Stimulated activated CD8-positive, alpha-beta memory T cell treated with anti-CD3 and anti-CD28 coated beads, Interleukin-4, amount 100 ng/mL, for 24 hours (primary cell): ENCODE results near the gene SRGAP3.

Experiments
- DNase-seq: peaks from one replicate; pipeline ENCODE4 v3.0.0-alpha.2; 2020; ENCODE audit warnings: low read depth

SRGAP3 gene

GRCh38 chr3:8964436-8965370 is 284.7 kb downstream of the SRGAP3 start:
- no peak for DNase-seq

- peak; percentile 89 for DNase-seq
These were observed 286.2 kb downstream of the SRGAP3 start, which contains the start of gene RAD18 for GRCh38 chr3:8963137-8963853. Gene RAD18, minus strand, starts transcription at chr3:8963472. Its CDS starts 87 bp downstream, at chr3:8963385.

- DNase-seq: no peak
These were observed 287.1 kb downstream of the SRGAP3 start for GRCh38 chr3:8962226-8962861.

- no peak for DNase-seq
These were observed 289.8 kb downstream of the SRGAP3 start for GRCh38 chr3:8959668-8960067.

- no peak for DNase-seq
These were observed 294.3 kb downstream of the SRGAP3 start for GRCh38 chr3:8954938-8955763.

GRCh38 chr3:8953313-8953712 is 296.1 kb downstream of the SRGAP3 start:
- no peak for DNase-seq

GRCh38 chr3:8952130-8952529 is 297.3 kb downstream of the SRGAP3 start:
- no peak for DNase-seq

- no peak for DNase-seq
These were observed 303.4 kb downstream of the SRGAP3 start for GRCh38 chr3:8945890-8946600.

- no peak for DNase-seq
These were observed 306.5 kb downstream of the SRGAP3 start for GRCh38 chr3:8942746-8943488.

- no peak for DNase-seq
These were observed 307.3 kb downstream of the SRGAP3 start for GRCh38 chr3:8942115-8942514.

GRCh38 chr3:8938021-8938420 is 311.4 kb downstream of the SRGAP3 start:
- DNase-seq: no peak

- no peak for DNase-seq
These were observed 312.1 kb downstream of the SRGAP3 start for GRCh38 chr3:8937064-8938020.

- DNase-seq: no peak
These were observed 316.9 kb downstream of the SRGAP3 start for GRCh38 chr3:8932507-8932906.

GRCh38 chr3:8931342-8931741 is 318.1 kb downstream of the SRGAP3 start:
- no peak for DNase-seq
